Measurements from ENCODE around the gene IQGAP1. TPM values are rescaled to one million over a fixed set of nuclear protein-coding genes. Genes with fewer than 3 reads are reported as not detected.

The IQGAP1 gene
- total and polyA plus RNA-seq, 9 of the 15 experiments (the other 6 are each of a cell fraction or from before 2014, with no cell fraction given) = 37.6 to 143 (median 77.7) TPM

DNA sequence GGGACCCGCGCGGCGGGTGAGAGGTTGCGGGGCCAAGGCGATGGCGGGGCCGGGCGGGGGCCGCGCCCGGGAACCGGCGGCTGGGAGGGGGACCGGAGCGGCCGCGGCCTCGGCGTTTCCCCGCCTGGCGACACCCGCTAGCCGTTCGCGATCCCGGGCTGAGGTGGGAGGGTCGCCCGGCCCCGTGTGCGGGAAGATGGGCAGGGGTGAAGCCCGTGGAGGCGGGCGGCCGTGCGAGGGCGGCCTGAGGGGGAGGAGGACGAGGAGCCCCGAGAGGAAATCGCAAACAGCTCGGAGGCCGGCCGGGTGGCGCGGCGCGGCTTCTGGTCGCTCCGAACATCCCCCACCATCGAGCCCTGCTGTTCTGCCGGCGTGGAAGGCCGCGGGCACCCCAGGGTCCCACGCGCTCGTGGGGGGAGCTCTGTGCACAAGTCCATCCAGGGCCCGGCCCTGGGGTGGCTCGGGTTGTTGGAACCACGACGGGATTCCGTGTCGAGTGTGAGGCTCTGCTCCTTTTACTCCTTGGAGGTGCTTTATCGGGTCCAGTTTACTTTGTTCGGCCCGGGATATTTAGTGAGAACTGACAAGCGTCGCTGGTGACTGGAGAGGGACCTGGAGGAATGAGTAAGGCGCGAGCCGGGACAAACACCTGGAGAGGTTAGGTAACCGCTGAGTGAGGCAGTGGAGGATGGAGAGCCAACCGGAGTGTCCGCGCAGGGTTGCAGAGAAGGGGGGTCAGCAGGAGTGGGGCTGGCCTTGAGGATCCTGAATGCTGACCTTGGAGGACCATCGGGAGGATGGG, 142.4 kb downstream of the IQGAP1 start (continued):
- TF ChIP-seq, protein P1, sequence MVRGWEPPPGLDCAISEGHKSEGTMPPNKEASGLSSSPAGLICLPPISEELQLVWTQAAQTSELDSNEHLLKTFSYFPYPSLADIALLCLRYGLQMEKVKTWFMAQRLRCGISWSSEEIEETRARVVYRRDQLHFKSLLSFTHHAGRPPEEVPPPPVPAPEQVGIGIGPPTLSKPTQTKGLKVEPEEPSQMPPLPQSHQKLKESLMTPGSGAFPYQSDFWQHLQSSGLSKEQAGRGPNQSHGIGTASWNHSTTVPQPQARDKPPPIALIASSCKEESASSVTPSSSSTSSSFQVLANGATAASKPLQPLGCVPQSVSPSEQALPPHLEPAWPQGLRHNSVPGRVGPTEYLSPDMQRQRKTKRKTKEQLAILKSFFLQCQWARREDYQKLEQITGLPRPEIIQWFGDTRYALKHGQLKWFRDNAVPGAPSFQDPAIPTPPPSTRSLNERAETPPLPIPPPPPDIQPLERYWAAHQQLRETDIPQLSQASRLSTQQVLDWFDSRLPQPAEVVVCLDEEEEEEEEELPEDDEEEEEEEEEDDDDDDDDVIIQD (CRISPR knock-in tag; IDR thresholded peaks at IDR 0.05) = no peak
- TF ChIP-seq NEUROD1 (IDR thresholded peaks at IDR 0.05; ENCODE audit: borderline replicate concordance, low read depth, low read length, partially characterized antibody) = no peak
- TF ChIP-seq, protein P2, sequence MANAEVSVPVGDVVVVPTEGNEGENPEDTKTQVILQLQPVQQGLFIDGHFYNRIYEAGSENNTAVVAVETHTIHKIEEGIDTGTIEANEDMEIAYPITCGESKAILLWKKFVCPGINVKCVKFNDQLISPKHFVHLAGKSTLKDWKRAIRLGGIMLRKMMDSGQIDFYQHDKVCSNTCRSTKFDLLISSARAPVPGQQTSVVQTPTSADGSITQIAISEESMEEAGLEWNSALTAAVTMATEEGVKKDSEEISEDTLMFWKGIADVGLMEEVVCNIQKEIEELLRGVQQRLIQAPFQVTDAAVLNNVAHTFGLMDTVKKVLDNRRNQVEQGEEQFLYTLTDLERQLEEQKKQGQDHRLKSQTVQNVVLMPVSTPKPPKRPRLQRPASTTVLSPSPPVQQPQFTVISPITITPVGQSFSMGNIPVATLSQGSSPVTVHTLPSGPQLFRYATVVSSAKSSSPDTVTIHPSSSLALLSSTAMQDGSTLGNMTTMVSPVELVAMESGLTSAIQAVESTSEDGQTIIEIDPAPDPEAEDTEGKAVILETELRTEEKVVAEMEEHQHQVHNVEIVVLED (CRISPR knock-in tag; IDR thresholded peaks at IDR 0.05) = no peak
- TF ChIP-seq ZBTB7A (IDR thresholded peaks at IDR 0.05; ENCODE audit: borderline replicate concordance, control insufficient read depth, low read depth, low read length) = peak; percentile 53; the same call in 1 of the 2 replicates
- no peak for TF ChIP-seq ZNF79 (CRISPR knock-in tag; IDR thresholded peaks at IDR 0.05; ENCODE audit: low read depth)
- TF ChIP-seq, protein P3, sequence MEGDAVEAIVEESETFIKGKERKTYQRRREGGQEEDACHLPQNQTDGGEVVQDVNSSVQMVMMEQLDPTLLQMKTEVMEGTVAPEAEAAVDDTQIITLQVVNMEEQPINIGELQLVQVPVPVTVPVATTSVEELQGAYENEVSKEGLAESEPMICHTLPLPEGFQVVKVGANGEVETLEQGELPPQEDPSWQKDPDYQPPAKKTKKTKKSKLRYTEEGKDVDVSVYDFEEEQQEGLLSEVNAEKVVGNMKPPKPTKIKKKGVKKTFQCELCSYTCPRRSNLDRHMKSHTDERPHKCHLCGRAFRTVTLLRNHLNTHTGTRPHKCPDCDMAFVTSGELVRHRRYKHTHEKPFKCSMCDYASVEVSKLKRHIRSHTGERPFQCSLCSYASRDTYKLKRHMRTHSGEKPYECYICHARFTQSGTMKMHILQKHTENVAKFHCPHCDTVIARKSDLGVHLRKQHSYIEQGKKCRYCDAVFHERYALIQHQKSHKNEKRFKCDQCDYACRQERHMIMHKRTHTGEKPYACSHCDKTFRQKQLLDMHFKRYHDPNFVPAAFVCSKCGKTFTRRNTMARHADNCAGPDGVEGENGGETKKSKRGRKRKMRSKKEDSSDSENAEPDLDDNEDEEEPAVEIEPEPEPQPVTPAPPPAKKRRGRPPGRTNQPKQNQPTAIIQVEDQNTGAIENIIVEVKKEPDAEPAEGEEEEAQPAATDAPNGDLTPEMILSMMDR (IDR thresholded peaks at IDR 0.05 in 2 of 3, conservative IDR thresholded peaks at IDR 0.05 in 1 of 3; ENCODE audit: insufficient read depth in 2 of 3, low read depth in 1 of 3, low read length in 3 of 3) = no peak
- TF ChIP-seq, protein P4, sequence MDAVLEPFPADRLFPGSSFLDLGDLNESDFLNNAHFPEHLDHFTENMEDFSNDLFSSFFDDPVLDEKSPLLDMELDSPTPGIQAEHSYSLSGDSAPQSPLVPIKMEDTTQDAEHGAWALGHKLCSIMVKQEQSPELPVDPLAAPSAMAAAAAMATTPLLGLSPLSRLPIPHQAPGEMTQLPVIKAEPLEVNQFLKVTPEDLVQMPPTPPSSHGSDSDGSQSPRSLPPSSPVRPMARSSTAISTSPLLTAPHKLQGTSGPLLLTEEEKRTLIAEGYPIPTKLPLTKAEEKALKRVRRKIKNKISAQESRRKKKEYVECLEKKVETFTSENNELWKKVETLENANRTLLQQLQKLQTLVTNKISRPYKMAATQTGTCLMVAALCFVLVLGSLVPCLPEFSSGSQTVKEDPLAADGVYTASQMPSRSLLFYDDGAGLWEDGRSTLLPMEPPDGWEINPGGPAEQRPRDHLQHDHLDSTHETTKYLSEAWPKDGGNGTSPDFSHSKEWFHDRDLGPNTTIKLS (IDR thresholded peaks at IDR 0.05; ENCODE audit: borderline replicate concordance, low read depth) = no peak
- TF ChIP-seq CTBP1 (IDR thresholded peaks at IDR 0.05; ENCODE audit: borderline replicate concordance) = peak; percentile 26; the same call in 1 of the 2 replicates
- TF ChIP-seq ZNF830 (CRISPR knock-in tag; IDR thresholded peaks at IDR 0.05) = no peak
- TF ChIP-seq EP400 (IDR thresholded peaks at IDR 0.05) = no peak
- TF ChIP-seq MTF1 (CRISPR knock-in tag; IDR thresholded peaks at IDR 0.05; ENCODE audit: borderline replicate concordance) = no peak
- TF ChIP-seq, protein P5, sequence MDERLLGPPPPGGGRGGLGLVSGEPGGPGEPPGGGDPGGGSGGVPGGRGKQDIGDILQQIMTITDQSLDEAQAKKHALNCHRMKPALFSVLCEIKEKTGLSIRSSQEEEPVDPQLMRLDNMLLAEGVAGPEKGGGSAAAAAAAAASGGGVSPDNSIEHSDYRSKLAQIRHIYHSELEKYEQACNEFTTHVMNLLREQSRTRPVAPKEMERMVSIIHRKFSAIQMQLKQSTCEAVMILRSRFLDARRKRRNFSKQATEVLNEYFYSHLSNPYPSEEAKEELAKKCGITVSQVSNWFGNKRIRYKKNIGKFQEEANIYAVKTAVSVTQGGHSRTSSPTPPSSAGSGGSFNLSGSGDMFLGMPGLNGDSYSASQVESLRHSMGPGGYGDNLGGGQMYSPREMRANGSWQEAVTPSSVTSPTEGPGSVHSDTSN (CRISPR knock-in tag; IDR thresholded peaks at IDR 0.05; ENCODE audit: low read depth) = no peak
- TF ChIP-seq, protein P5 (tag; conservative IDR thresholded peaks at IDR 0.05; ENCODE audit: low read depth) = no peak
- TF ChIP-seq RBM39 (optimal IDR thresholded peaks at IDR 0.05; ENCODE audit: low read depth, low read length) = no peak
- TF ChIP-seq, protein P6, sequence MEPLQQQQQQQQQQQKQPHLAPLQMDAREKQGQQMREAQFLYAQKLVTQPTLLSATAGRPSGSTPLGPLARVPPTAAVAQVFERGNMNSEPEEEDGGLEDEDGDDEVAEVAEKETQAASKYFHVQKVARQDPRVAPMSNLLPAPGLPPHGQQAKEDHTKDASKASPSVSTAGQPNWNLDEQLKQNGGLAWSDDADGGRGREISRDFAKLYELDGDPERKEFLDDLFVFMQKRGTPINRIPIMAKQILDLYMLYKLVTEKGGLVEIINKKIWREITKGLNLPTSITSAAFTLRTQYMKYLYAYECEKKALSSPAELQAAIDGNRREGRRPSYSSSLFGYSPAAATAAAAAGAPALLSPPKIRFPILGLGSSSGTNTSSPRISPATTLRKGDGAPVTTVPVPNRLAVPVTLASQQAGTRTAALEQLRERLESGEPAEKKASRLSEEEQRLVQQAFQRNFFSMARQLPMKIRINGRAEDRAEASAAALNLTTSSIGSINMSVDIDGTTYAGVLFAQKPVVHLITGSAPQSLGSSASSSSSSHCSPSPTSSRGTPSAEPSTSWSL (CRISPR knock-in tag; IDR thresholded peaks at IDR 0.05; ENCODE audit: borderline replicate concordance) = no peak
